ENCODE measurements around the gene SLCO3A1. TPM values are rescaled to one million over a fixed set of nuclear protein-coding genes. Genes with fewer than 3 reads are reported as not detected.

Gene SLCO3A1
- total RNA-seq, 1 experiment from 2014 or later: not detected

DNA sequence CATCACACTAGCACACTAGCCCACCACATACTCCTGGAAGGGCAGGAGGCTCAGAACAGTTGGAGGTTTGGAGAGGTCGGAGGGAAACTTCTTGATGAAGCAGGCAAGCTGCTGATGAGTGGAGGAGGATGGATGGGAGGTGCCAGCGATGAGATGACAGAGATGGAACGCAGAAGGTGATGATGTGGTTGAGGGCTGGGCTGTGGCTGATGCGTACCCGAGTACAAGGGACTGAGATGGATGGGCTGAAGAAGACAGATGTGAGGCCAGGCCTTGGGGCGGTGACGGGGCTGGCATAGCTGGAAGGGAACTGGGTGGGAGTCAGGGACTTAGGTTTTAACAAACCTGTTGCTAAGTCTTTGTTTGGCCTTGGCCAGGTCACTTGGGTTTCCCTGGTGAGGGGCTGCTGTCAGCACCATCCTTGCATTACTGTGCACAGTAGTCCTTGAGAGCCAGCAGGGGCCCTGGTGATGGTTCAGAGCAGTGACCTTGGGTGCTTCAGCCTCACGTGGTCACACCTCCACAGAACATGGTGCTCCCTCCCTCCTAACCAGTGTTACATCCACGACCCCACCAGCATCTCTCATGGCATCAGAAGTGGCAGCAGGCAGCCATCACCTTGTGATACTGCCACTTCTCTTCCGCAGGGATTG, 164.5 kb downstream of the SLCO3A1 start:
- Histone ChIP-seq H3K9me3 (replicated peaks) (no peaks in the 10 kb centered on the region), H3K36me3 (no peaks in the 10 kb centered on the region), H3K4me1 (replicated peaks) (no peaks in the 10 kb centered on the region), H3K27ac (no peak overlapping the region), H3K27me3 (replicated peaks) (no peaks in the 10 kb centered on the region), H3K4me3 (no peak overlapping the region)
- DNase-seq (ENCODE audit: low read depth in 1 of 2, low spot score in 2 of 2): no peak

DNA sequence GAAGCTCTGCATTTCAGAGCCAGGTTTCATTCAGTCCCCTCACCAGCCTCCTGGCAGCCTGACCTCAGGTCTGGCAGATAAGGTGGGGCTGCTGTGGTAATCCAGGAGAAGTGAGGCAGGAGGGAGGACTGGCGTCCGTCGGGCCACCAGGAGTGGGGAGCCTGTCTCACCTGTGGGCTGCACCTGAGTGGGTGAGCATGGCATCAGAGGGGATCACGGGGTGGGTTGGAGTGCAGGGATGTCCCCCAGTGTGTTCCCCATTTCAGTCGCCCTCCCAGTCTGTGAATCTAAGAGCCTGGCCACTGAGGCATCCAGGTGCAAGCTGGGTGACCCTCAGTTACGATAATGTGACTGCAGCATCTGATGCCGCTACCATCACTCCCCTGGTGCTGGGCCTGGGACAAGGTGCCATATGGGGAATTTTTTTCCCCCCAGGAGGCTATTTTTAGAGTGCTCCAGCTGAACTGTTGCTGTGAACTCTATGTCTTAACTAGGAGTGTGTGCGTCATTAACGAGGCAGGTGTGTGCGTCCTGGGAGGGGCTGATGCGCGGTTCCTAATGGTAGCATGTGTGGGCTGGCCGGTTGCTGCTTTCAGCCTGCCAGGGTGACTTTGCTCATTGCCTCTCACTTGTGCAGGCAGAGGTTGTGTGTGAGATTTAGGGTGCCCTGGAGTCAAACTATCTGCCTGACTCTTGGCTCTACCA, 165.2 kb downstream of the SLCO3A1 start:
- H3K36me3 ChIP-seq: no peaks in the 10 kb centered on the region
- DNase-seq (ENCODE audit: low read depth in 1 of 2, low spot score in 2 of 2): no peak
- no peak overlapping the region for H3K27ac ChIP-seq
- H3K9me3 ChIP-seq (replicated peaks): no peaks in the 10 kb centered on the region
- no peak overlapping the region for H3K4me3 ChIP-seq
- no peaks in the 10 kb centered on the region for H3K4me1 ChIP-seq (replicated peaks)
- no peaks in the 10 kb centered on the region for H3K27me3 ChIP-seq (replicated peaks)

DNA sequence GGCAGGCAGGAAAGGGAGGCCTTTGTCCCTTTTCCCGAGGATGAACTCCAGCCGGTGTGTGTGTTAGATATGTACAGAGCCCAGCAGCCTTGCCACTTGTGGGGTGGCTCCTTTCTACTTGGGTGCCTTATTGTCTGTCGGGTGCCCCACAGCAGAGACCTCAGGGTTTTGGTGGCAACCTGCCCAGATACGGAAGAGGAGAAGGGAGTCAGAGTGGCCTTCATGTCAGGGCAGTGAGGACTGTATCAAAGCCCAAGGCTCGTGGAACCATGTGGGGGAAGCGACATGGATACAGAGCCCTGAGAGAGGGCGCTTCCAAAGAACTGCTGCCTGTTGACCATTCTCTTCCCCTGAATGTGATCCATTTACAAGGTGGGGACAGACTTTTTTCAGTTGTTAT, 166.2 kb downstream of the SLCO3A1 start:
- Histone ChIP-seq H3K36me3 (no peaks in the 10 kb centered on the region), H3K9me3 (replicated peaks) (no peaks in the 10 kb centered on the region), H3K27ac (no peak overlapping the region), H3K27me3 (replicated peaks) (no peaks in the 10 kb centered on the region), H3K4me3 (no peak overlapping the region), H3K4me1 (replicated peaks) (no peaks in the 10 kb centered on the region)
- no peak for DNase-seq (ENCODE audit: low read depth in 1 of 2, low spot score in 2 of 2)

DNA sequence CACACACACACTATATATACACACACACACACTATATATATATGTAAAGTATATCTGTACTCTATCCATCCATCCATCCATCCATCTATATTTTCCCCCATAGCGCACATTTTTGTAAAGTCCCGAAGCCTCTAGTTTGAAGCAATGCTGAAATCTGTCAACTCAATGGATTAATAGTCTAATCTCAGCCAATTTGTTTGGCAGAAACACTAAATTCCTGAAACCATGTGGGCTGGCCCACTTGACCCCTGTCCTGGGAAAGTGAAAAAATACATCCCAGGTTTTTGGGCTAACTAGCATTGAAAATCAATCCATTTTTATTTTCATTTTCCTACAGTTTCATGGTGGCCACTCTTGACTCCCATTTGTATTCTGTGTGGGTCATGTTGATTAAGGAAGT, 166.7 kb downstream of the SLCO3A1 start:
- no peak for DNase-seq (ENCODE audit: low read depth in 1 of 2, low spot score in 2 of 2)
- Histone ChIP-seq H3K4me1 (replicated peaks) (no peaks in the 10 kb centered on the region), H3K27ac (no peak overlapping the region), H3K27me3 (replicated peaks) (no peaks in the 10 kb centered on the region), H3K4me3 (no peak overlapping the region), H3K9me3 (replicated peaks) (no peaks in the 10 kb centered on the region), H3K36me3 (no peaks in the 10 kb centered on the region)

DNA sequence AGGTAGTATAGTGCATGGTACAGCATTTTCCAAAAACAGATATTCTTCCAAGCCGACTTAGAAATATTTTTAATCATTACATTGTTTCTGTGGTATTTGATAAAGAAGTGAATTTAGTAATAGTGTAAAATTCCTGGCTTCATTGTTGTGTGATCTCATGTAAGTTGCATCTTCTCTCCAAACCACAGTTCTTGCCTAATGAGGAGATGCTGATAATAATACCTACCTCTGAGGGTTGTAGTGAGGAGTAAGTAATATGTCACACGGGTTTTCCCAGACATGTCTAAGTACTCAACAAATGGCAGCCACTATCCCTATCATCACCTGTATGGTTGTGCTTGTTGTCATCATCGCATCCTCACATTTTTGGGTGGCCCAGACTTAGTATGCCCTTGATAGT, 167.3 kb downstream of the SLCO3A1 start:
- no peak for DNase-seq (ENCODE audit: low read depth in 1 of 2, low spot score in 2 of 2)
- Histone ChIP-seq H3K36me3 (no peaks in the 10 kb centered on the region), H3K9me3 (replicated peaks) (no peaks in the 10 kb centered on the region), H3K4me1 (replicated peaks) (no peaks in the 10 kb centered on the region), H3K27me3 (replicated peaks) (no peaks in the 10 kb centered on the region), H3K27ac (no peak overlapping the region), H3K4me3 (no peak overlapping the region)

DNA sequence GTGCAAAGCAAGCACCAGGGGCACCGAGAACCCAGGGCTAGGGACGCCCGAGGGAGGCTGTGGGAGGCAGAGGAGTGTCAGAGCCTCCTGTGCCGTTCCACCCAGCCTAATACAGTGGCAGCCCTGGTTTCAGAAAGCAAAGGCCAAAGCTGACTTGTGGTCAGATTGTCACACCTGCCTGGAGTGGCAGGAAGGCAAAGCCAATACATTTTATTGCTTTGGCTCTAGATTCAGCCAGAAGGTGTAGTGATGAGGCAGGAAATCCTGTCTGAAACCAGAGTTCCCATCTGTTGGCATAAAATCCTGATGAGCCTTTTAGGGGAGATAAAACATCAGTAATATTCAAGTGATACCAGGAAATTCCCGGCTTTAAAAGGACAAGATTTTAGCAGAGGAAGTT, 168.3 kb downstream of the SLCO3A1 start:
- Histone ChIP-seq H3K9me3 (replicated peaks) (no peaks in the 10 kb centered on the region), H3K4me3 (no peak overlapping the region), H3K27me3 (replicated peaks) (no peaks in the 10 kb centered on the region), H3K27ac (no peak overlapping the region), H3K4me1 (replicated peaks) (no peaks in the 10 kb centered on the region), H3K36me3 (no peaks in the 10 kb centered on the region)
- DNase-seq (ENCODE audit: low read depth in 1 of 2, low spot score in 2 of 2): no peak

DNA sequence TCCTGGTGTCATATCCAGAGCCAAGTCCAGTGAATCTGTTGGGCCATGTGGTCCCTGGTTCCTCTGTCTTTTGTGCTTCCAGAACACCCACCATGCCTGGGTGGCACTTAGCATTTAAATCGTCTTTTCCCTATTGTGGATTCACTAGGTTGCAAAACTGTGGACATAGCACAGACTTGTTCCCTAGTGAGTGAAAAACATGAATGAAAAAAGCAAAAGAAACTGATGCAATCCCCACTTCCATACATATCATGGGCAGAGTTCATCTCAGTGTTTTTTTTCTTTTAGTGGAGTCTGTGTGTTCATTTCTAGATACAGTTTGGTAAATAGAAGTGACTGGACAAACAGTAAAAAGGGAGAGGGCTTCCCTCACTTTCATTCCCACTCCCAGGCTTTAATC, 170.5 kb downstream of the SLCO3A1 start:
- H3K27ac ChIP-seq: no peak overlapping the region
- H3K4me1 ChIP-seq (replicated peaks): no peaks in the 10 kb centered on the region
- no peaks in the 10 kb centered on the region for H3K27me3 ChIP-seq (replicated peaks)
- no peak overlapping the region for H3K4me3 ChIP-seq
- H3K36me3 ChIP-seq: no peaks in the 10 kb centered on the region
- H3K9me3 ChIP-seq (replicated peaks): no peaks in the 10 kb centered on the region
- DNase-seq (ENCODE audit: low read depth in 1 of 2, low spot score in 2 of 2): no peak

DNA sequence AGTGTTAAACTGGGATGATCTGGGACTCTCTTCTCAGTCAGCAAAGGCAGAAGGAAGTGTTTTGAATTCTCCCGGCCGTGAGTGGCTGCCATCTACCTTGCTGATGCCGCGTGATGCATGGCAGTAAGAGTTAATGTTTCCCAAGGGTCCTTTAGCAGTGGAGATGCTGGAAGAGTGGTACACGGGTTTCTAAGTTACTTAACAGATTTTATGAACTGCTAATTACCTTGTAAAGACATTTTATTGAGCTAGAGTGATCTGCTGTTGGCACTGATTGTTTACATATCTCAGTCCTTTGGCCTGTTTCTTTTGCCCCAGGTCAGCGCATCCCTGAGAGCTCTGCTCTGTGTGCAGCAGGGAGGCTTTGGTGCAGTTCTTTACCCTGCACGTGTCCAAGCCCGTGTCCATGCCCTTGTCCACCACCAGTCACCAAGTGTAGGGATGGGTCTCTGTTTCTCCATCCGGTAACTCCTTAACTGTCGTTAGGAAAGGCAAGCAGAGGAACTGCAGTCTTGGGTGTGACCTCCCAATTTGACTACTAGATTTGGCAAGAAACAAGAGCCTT, 172.3 kb downstream of the SLCO3A1 start:
- H3K4me3 ChIP-seq: no peak overlapping the region
- no peaks in the 10 kb centered on the region for H3K9me3 ChIP-seq (replicated peaks)
- H3K4me1 ChIP-seq (replicated peaks): no peaks in the 10 kb centered on the region
- no peaks in the 10 kb centered on the region for H3K27me3 ChIP-seq (replicated peaks)
- no peaks in the 10 kb centered on the region for H3K36me3 ChIP-seq
- no peak for DNase-seq (ENCODE audit: low read depth in 1 of 2, low spot score in 2 of 2)
- no peak overlapping the region for H3K27ac ChIP-seq

DNA sequence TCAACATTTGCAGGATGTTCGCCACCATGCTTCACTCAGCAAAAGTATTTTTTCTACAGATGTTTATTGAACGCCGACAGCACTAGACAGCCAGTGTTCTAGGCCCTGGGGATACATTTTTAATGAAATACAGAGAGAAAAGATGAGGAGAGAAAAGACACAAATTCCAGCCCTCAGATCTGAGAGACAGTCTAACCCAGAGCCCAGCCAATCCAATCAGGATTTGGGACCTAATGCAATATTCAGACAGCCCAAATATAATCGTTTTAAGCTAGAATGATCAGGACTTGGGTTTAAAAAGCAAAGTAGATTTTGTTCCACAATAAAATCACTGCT, 174.8 kb downstream of the SLCO3A1 start:
- Histone ChIP-seq H3K36me3 (no peaks in the 10 kb centered on the region), H3K4me1 (replicated peaks) (no peaks in the 10 kb centered on the region), H3K27me3 (replicated peaks) (no peaks in the 10 kb centered on the region), H3K4me3 (no peak overlapping the region), H3K9me3 (replicated peaks) (no peaks in the 10 kb centered on the region), H3K27ac (no peak overlapping the region)
- no peak for DNase-seq (ENCODE audit: low read depth in 1 of 2, low spot score in 2 of 2)

DNA sequence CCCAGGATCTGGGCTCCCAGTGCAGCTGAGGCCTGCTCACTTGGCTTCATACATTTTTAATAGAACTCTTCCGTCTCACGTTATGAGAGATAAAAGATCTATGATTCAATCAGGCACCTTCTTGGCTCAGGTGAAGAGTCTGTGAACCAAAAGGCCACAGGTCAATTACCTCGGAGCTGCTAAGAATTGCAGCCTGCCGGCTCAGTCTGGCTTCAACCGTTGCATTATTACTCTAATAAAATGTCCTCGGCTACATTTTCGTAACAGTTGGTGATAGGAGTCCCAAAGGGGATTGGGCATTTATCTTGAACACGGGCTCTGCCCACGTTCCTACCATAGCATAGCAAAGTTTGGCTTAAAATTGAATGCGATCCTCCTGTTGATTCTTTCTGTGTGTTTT, 176.3 kb downstream of the SLCO3A1 start:
- Histone ChIP-seq H3K27ac (no peak overlapping the region), H3K9me3 (replicated peaks) (no peaks in the 10 kb centered on the region), H3K4me3 (no peak overlapping the region), H3K4me1 (replicated peaks) (no peaks in the 10 kb centered on the region), H3K27me3 (replicated peaks) (no peaks in the 10 kb centered on the region), H3K36me3 (no peaks in the 10 kb centered on the region)
- no peak for DNase-seq (ENCODE audit: low read depth in 1 of 2, low spot score in 2 of 2)

DNA sequence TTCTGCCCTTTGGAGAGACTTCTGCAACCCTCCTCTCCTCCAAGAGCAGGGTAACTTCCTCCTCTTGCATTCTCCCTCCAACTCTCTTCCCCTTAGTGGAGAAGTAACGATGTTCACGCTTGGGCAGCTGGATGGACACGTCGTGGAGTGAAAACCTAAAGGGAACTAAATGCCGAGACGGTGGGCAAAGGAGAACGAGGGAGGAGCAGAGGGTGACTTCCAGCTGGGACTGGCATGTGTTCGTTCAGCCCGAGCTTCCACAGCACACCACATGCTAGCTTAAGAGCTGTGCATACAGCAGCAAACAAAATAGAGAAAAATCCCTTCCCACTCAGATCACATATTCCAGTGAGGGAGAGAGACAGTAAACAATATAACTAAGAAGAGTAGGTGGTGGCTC, 179.8 kb downstream of the SLCO3A1 start:
- no peak overlapping the region for H3K27ac ChIP-seq
- H3K4me1 ChIP-seq (replicated peaks): no peaks in the 10 kb centered on the region
- H3K4me3 ChIP-seq: no peak overlapping the region
- no peaks in the 10 kb centered on the region for H3K27me3 ChIP-seq (replicated peaks)
- no peak for DNase-seq (ENCODE audit: low read depth in 1 of 2, low spot score in 2 of 2)
- H3K36me3 ChIP-seq: no peaks in the 10 kb centered on the region
- no peaks in the 10 kb centered on the region for H3K9me3 ChIP-seq (replicated peaks)

DNA sequence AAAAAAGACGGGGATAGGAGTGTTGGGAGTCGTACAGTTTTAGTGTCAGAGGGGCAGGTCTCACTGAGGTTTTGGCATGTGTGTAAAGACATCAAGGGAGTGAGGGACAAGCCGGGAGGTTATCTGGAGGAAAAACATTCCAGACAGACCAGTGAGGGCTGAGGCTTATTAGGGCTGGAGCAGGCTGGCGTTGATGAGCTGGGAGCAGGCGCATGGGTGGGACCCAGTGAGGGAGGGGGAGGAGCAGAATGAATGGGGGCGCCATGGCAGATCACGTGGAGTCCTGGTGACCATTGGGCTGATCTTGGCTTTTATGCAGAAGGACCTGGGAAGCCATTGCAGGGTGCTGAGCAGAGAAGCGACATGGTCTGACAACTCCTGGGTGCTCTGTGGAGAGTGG, 180.2 kb downstream of the SLCO3A1 start:
- DNase-seq (ENCODE audit: low read depth in 1 of 2, low spot score in 2 of 2): no peak
- Histone ChIP-seq H3K27ac (no peak overlapping the region), H3K9me3 (replicated peaks) (no peaks in the 10 kb centered on the region), H3K4me3 (no peak overlapping the region), H3K27me3 (replicated peaks) (no peaks in the 10 kb centered on the region), H3K36me3 (no peaks in the 10 kb centered on the region), H3K4me1 (replicated peaks) (no peaks in the 10 kb centered on the region)

DNA sequence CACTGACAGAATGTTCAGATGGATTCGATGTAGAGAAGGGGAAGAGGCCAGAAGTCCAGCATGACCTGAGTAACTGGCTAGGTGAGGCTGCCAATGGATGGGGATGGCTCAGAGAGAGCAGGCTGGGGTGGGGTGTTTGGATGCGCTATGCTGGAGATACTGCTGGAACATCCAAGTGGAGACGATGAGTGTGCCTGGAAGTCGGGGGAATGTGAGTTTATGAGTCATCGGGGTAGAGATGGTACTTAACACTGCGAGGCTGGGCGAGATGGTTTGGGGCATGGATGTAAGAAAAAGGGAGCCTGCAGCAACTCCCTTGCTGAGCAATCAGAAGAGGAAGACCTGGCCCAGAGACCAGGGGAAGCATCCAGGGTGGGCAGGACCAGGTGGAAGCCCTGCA, 180.7 kb downstream of the SLCO3A1 start:
- H3K4me3 ChIP-seq: no peak overlapping the region
- DNase-seq (ENCODE audit: low read depth in 1 of 2, low spot score in 2 of 2): no peak

DNA sequence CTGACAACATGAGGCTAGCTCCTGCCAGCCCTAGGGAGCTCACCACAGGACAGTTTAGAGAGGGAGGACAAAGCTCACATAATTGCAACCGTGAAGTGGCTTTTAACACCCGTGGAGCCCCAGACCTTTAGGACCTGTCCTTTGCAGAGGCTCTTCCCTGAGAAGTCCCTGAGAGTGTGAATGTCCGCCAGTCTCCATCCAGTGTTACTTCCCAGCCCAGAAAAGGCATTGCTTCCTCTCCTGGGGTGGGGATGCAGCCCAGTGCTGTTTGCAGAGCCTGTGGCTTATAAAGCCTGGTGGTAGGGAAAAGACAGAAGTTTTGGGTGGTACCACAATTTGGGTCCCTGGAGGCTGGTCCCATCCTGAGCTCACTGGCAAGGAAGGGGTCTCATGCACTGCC, 182.0 kb downstream of the SLCO3A1 start:
- H3K4me3 ChIP-seq: no peak overlapping the region
- DNase-seq (ENCODE audit: low read depth in 1 of 2, low spot score in 2 of 2): no peak
- H3K9me3 ChIP-seq (replicated peaks): no peaks in the 10 kb centered on the region
- no peaks in the 10 kb centered on the region for H3K36me3 ChIP-seq
- H3K27ac ChIP-seq: no peak overlapping the region
- no peaks in the 10 kb centered on the region for H3K27me3 ChIP-seq (replicated peaks)
- H3K4me1 ChIP-seq (replicated peaks): no peaks in the 10 kb centered on the region

More for the DNA sequence above, 180.7 kb downstream of the SLCO3A1 start:
- H3K27ac ChIP-seq: no peak overlapping the region
- no peaks in the 10 kb centered on the region for H3K36me3 ChIP-seq
- H3K4me1 ChIP-seq (replicated peaks): no peaks in the 10 kb centered on the region
- no peaks in the 10 kb centered on the region for H3K9me3 ChIP-seq (replicated peaks)
- H3K27me3 ChIP-seq (replicated peaks): no peaks in the 10 kb centered on the region
